ENCODE measurements around the gene WNT9B. TPM values are rescaled to one million over a fixed set of nuclear protein-coding genes. Genes with fewer than 3 reads are reported as not detected.

The WNT9B gene
- total and polyA plus RNA-seq, 9 of the 15 experiments (the other 6 are each of a cell fraction or from before 2014, with no cell fraction given): not detected

DNA sequence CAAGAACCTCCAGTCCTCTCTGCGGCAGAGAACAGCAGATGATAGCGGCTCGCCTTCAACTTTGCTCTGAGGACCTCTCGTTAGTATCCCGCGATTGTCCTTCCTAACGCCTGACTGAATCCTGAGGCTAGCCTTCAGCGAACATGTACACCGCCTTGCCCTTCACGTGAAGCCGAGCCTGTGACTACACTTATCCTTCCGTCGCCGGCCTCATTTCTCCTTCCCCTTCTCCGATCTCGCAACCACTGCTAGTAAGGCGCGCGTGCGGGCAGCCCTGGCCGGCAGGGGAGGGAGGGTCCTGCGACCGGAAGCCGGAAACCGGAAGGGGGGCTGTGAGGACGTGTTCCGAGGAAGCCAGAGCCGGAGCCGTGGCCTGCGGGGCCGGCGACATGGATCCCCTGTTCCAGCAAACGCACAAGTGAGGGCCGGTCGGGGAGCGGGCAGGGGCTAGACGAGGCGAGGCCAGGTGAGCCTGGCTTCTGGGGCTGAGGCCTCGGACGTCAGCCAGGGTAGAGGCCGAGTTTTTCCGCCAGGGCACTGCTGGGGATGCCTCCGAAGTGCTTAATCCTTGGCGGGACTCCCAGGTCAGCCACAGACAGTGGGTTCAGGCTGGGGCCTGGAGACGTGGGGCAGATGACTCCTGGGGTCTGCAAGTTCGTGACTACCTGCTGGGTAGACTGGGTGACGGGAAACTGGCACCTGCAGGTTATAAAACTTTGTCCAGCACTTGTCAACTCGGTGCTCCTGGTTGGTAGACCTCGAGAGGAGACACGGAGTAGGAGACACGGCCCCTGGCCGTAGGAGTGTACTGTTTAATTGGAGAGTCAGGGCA is 71.6 kb downstream of the WNT9B start, which contains the start of gene GOSR2 (continued):
- TF ChIP-seq THRAP3 (IDR thresholded peaks at IDR 0.05; ENCODE audit: borderline replicate concordance) (no peak), ZNF780A (CRISPR knock-in tag; IDR thresholded peaks at IDR 0.05) (no peak), DMBX1 (CRISPR knock-in tag; IDR thresholded peaks at IDR 0.05; ENCODE audit: borderline replicate concordance) (0 out of 2 replicates have a peak, but pooled peaks have one; percentile 41), ESRRA (IDR thresholded peaks at IDR 0.05; ENCODE audit: borderline replicate concordance, low read depth) (peak; percentile 66; the same call in 1 of the 2 replicates), MAFG (tag; conservative IDR thresholded peaks at IDR 0.05) (no peak), HDGF (IDR thresholded peaks at IDR 0.05) (no peak), POLR2AphosphoS2 (IDR thresholded peaks at IDR 0.05; ENCODE audit: low read length) (peak; percentile 71; the same call in 1 of the 2 replicates), MYBL2 (IDR thresholded peaks at IDR 0.05; ENCODE audit: low read depth) (no peak), MYBL2 (CRISPR knock-in tag; IDR thresholded peaks at IDR 0.05; ENCODE audit: borderline replicate concordance) (no peak), CBFA2T2 (conservative IDR thresholded peaks at IDR 0.05) (no peak), MEF2A (IDR thresholded peaks at IDR 0.05; ENCODE audit: control insufficient read depth, low read depth, low read length) (no peak), ETV1 (tag; conservative IDR thresholded peaks at IDR 0.05; ENCODE audit: low read depth) (peak; percentile 95), SIN3A (IDR thresholded peaks at IDR 0.05; ENCODE audit: borderline replicate concordance in 2 of 2, control insufficient read depth in 1 of 2, low read depth in 2 of 2, low read length in 2 of 2) (peak; percentile 81 to 83; a peak in 2 of 4 replicates), XRCC3 (IDR thresholded peaks at IDR 0.05) (no peak), SMARCB1 (IDR thresholded peaks at IDR 0.05; ENCODE audit: insufficient read length, low read depth) (no peak), NFRKB (IDR thresholded peaks at IDR 0.05; ENCODE audit: low read depth) (no peak; the same call in 1 of the 2 replicates), ARID1B (IDR thresholded peaks at IDR 0.05) (peak; percentile 41; the same call in 1 of the 2 replicates), ZC3H4 (CRISPR knock-in tag; IDR thresholded peaks at IDR 0.05; ENCODE audit: borderline replicate concordance) (no peak), CBX1 (IDR thresholded peaks at IDR 0.05; ENCODE audit: low read depth) (no peak), L3MBTL2 (IDR thresholded peaks at IDR 0.05) (peak; percentile 50; the same call in 1 of the 2 replicates), ZNF212 (CRISPR knock-in tag; IDR thresholded peaks at IDR 0.05) (no peak), NFATC3 (IDR thresholded peaks at IDR 0.05) (no peak), CBX5 (IDR thresholded peaks at IDR 0.05; ENCODE audit: borderline replicate concordance, low read depth) (no peak), MTF1 (CRISPR knock-in tag; IDR thresholded peaks at IDR 0.05; ENCODE audit: borderline replicate concordance) (no peak)
- TF ChIP-seq, protein P1, sequence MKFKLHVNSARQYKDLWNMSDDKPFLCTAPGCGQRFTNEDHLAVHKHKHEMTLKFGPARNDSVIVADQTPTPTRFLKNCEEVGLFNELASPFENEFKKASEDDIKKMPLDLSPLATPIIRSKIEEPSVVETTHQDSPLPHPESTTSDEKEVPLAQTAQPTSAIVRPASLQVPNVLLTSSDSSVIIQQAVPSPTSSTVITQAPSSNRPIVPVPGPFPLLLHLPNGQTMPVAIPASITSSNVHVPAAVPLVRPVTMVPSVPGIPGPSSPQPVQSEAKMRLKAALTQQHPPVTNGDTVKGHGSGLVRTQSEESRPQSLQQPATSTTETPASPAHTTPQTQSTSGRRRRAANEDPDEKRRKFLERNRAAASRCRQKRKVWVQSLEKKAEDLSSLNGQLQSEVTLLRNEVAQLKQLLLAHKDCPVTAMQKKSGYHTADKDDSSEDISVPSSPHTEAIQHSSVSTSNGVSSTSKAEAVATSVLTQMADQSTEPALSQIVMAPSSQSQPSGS (CRISPR knock-in tag; IDR thresholded peaks at IDR 0.05): no peak
- TF ChIP-seq, protein P2, sequence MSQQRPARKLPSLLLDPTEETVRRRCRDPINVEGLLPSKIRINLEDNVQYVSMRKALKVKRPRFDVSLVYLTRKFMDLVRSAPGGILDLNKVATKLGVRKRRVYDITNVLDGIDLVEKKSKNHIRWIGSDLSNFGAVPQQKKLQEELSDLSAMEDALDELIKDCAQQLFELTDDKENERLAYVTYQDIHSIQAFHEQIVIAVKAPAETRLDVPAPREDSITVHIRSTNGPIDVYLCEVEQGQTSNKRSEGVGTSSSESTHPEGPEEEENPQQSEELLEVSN (IDR thresholded peaks at IDR 0.05; ENCODE audit: borderline replicate concordance in 1 of 2, extremely low read depth in 1 of 2, insufficient read depth in 1 of 2, insufficient read length in 1 of 2, low read depth in 1 of 2, low read length in 1 of 2, poor library complexity in 1 of 2, severe bottlenecking in 1 of 2): no peak
- TF ChIP-seq, protein P3, sequence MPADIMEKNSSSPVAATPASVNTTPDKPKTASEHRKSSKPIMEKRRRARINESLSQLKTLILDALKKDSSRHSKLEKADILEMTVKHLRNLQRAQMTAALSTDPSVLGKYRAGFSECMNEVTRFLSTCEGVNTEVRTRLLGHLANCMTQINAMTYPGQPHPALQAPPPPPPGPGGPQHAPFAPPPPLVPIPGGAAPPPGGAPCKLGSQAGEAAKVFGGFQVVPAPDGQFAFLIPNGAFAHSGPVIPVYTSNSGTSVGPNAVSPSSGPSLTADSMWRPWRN (IDR thresholded peaks at IDR 0.05; ENCODE audit: low read depth): no peak

All from K562 (cell line).